Tibial nerve (tissue), 4 donors: ENCODE results near the gene RNF213.

ENCODE experiments used
- EP300 ChIP-seq, 2 donors: sonication (generic); formaldehyde crosslinking; IDR thresholded peaks; one replicate each; pipeline ENCODE4 v1.6.1; 2017; ENCODE audit warnings: antibody characterized with exemption in 2 of 2, mild to moderate bottlenecking in 1 of 2
- POLR2A ChIP-seq, 2 donors: fragments of 450-650 bp; IDR thresholded peaks; one replicate each; pipeline ENCODE4 v1.6.1; 2017; ENCODE audit warnings: antibody characterized with exemption in 2 of 2, mild to moderate bottlenecking in 2 of 2, moderate library complexity in 2 of 2
- TF ChIP-seq, protein P1 (sequence below), 5 experiments: fragments of 200-600 bp in 3 of 5; fragments of 450-650 bp in 2 of 5; sonication (generic) in 3 of 5; IDR thresholded peaks; one replicate each; pipeline ENCODE4 v1.5.1; 2016 to 2019; ENCODE audit warnings: antibody characterized with exemption in 5 of 5, mild to moderate bottlenecking in 3 of 5, moderate library complexity in 2 of 5

DNA sequence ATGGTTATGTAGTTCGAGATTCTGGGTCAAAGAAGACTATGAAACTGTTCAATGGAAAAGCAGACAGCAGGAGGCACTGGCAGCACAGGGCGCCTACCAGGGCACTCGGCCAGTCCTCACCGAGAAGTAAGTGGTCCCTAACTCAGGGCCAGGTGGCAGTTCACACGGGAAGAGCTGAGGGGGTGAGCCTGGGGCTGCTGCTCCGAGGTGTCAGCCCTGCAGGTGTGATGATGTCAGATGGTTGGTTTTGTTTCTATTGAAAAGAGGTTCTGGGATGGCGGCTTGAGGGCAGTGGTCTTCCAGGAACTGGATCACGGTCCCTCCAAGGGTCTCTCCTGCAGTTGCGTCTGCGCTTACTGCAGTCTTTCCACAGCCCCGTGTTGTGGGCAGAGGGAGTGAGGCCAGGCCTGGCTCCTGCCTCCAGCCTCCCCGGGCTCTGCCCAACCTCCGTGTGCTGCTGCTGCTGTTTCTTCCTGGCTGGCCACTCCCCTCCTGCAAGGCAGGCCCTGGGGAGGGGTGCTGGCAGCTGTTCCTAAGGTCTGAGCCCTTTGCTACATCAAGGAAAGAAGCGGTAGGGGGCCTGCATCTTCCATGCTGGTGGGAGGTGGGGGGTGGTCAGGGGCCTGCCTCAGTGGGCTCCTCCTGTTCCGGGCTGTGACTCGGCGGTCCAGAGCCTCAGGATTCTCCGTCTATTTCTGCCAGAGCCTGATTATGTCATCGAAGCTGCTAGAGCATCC is 22.6 kb downstream of the RNF213 start:
- TF ChIP-seq, protein P1, sequence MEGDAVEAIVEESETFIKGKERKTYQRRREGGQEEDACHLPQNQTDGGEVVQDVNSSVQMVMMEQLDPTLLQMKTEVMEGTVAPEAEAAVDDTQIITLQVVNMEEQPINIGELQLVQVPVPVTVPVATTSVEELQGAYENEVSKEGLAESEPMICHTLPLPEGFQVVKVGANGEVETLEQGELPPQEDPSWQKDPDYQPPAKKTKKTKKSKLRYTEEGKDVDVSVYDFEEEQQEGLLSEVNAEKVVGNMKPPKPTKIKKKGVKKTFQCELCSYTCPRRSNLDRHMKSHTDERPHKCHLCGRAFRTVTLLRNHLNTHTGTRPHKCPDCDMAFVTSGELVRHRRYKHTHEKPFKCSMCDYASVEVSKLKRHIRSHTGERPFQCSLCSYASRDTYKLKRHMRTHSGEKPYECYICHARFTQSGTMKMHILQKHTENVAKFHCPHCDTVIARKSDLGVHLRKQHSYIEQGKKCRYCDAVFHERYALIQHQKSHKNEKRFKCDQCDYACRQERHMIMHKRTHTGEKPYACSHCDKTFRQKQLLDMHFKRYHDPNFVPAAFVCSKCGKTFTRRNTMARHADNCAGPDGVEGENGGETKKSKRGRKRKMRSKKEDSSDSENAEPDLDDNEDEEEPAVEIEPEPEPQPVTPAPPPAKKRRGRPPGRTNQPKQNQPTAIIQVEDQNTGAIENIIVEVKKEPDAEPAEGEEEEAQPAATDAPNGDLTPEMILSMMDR (IDR thresholded peaks at IDR 0.05) = no peak
- TF ChIP-seq POLR2A (IDR thresholded peaks at IDR 0.05) (no peak), EP300 (IDR thresholded peaks at IDR 0.05) (no peak)
